ENCODE measurements around the gene PEX14. TPM values are rescaled to one million over a fixed set of nuclear protein-coding genes. Genes with fewer than 3 reads are reported as not detected.

Gene PEX14
- total and polyA plus RNA-seq, 2 experiments from 2014 or later, result 17.6 to 19.6 TPM

GRCh38 chr1:10472220-10473144 is 2.3 kb upstream of the PEX14 start, which contains the start of gene DFFA:
DFFA (minus strand) TSS chr1:10472529; CDS start chr1:10472458, 71 bp downstream.
- DNase-seq (ENCODE audit: low spot score), result peak; percentile 100
- peaks cover 17% of the 10 kb centered on the region for H3F3A ChIP-seq (replicated peaks; ENCODE audit: low read depth)
- peaks cover 20% of the 10 kb centered on the region for H3K4me1 ChIP-seq (ENCODE audit: insufficient read depth)
- peak within 1 kb of the TSS; percentile 78 for H3K4me3 ChIP-seq
- H3K27ac ChIP-seq (ENCODE audit: low read depth), result peak within 1 kb of the TSS; percentile 27; the same call in 1 of the 2 replicates
- H3K9me3 Mint-ChIP-seq, result no peaks in the 10 kb centered on the region
- H3K36me3 Mint-ChIP-seq (ENCODE audit: low read depth), result peaks cover 31% of the 10 kb centered on the region
- peak; percentile 85 for ATAC-seq
- H3K4me1 Mint-ChIP-seq, result peaks cover 22% of the 10 kb centered on the region
- peak within 1 kb of the TSS; percentile 97 for H3K27ac Mint-ChIP-seq
- H3K4me2 ChIP-seq, result peak within 1 kb of the TSS; percentile 79
- TF ChIP-seq POLR2AphosphoS5 (IDR thresholded peaks at IDR 0.05; ENCODE audit: low read depth) (peak; percentile 98), CREB1 (CRISPR knock-in tag; IDR thresholded peaks at IDR 0.05; ENCODE audit: low read depth) (peak; percentile 69), CTCF (conservative IDR thresholded peaks at IDR 0.05; ENCODE audit: low read depth in 2 of 2) (peak in 1 of 2 experiments; percentile 8; a peak in 1 of 4 replicates), NANOG (IDR thresholded peaks at IDR 0.05; ENCODE audit: borderline replicate concordance) (no peak), ZNF462 (CRISPR knock-in tag; IDR thresholded peaks at IDR 0.05) (no peak)
- TF ChIP-seq, protein P1, sequence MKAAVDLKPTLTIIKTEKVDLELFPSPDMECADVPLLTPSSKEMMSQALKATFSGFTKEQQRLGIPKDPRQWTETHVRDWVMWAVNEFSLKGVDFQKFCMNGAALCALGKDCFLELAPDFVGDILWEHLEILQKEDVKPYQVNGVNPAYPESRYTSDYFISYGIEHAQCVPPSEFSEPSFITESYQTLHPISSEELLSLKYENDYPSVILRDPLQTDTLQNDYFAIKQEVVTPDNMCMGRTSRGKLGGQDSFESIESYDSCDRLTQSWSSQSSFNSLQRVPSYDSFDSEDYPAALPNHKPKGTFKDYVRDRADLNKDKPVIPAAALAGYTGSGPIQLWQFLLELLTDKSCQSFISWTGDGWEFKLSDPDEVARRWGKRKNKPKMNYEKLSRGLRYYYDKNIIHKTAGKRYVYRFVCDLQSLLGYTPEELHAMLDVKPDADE (IDR thresholded peaks at IDR 0.05), result peak; percentile 100
- peaks cover 62% of the 10 kb centered on the region for H3K79me2 ChIP-seq (replicated peaks; ENCODE audit: insufficient read depth)
- peak within 1 kb of the TSS; percentile 97 for H3K4me3 Mint-ChIP-seq
- peaks cover 11% of the 10 kb centered on the region for H3K27me3 Mint-ChIP-seq (ENCODE audit: insufficient read depth, low read depth, poor library complexity)
- H3K36me3 ChIP-seq (ENCODE audit: insufficient read depth), result peaks cover 16% of the 10 kb centered on the region
- peaks cover 35% of the 10 kb centered on the region for H4K20me1 ChIP-seq (replicated peaks; ENCODE audit: insufficient read depth)
- H2AFZ ChIP-seq, result peak within 1 kb of the TSS; percentile 89
- no peaks in the 10 kb centered on the region for H3K9me2 ChIP-seq (ENCODE audit: insufficient read depth)
- no peaks in the 10 kb centered on the region for H3K27me3 ChIP-seq (ENCODE audit: insufficient read depth)

All from GM23338 (cell line).